Hepatic stellate cell (primary cell): Measurements from ENCODE around the gene MNX1.

Experiments used
- DNase-seq: peaks from one replicate; pipeline ENCODE4 v3.0.0; 2011; ENCODE audit warnings: low spot score

The MNX1 gene

DNA sequence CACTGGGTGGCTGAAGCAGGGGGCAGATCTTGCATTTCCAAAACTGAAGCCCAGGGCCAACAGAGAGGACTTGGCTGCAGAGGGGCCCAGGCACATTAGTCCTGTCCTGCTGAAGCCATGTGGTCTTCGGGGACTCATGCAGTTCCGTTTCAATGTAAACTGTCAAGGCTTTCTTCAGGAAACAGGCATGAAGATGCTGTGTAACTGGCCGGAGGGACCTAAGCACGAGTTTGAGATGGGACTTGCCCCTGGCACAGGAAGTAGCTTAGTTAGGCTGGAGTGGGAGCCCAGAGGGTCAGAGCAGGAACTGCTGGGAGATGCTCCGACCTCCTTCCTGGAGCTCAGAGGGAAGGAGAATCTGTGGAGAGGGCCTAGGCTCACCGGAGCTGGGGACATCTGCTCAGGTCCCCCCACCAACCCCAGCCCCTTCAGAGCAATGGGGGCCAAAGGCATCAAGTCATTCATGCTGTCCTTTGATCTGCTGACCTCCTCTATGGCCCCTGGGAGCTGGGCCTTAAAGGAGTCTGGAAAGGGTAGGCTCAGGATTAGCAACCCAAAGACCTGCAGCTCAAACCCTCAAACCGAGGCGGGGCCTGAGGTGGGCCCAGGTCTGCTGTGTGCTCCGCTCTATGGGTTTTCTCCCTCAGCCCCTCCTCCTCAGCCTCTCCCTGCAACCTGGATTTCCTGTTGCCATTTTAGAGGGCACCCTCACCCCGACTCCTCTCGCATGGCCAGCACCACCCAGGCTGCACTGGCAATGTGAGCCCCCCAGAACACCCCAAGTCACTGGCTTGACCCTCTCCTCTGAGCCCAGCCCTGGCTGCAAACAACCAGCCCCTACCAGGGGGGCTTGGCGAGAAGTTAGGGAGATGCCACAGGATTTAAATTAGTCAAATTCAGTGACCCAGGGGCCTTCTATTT, 4.4 kb upstream of the MNX1 start:
- DNase-seq: no peak

DNA sequence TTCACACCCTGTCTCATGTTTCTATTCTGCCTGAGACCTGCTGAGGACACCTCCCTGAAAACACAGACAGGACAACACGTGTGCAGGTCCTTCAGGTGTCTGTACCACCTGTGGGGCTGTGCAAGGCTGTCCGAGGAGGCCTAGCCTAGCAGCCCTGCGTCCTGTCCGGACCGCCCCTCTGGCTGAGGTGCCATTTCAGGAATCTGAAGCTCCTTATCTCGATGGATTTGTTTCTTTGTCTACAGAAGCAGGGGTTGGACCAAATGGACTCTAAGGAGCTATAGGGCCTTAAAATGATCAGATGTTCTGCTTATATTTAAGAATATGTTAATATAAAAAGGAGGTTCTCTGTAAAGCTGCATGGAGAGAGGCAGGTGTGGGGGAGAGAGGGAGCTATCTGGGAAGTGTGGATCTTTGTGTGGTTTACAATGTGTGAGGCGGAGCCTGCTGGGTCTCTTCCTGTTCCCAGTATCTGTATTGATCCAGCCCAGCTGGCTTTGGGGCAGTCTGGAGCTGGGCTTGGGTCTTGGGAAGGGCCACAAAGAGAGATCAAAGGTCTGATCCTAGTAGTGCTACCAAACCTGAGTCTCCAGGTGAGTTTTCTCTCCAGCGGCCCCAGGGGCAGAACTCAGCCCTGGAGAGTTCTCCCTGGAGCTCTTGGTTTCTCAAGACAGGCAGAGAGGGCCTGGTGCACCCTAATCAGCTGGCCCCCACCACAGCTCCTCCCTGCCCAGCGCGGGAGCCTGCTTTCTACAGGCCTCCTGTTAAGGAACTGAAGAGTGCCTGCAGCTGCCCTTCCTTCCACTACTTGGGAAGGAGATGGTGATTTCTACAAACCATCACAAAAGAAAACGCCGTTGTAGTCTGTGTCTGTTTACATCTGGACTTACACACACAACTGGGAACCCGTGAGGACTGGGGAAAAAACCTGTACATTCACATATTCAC, 3.4 kb upstream of the MNX1 start:
- no peak for DNase-seq

DNA sequence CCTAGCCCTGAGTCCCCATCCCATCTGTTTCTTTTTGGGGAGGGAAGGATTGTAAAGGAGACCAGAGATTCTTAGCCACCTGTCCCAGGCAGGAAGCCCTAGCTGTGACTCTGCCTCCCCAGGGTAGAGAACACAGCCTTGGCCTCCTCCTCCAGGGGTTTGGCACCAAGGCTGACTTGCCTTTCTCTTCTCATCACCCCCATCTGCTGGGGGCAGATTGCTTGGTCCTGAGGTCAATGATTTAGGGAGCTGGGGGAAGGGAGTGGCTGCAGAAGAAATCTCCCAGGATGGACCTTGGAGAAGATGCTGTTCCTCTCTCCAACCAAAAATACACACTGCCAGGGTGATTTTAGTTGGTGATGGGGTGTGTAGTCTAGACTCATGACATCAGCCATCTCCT, 2.6 kb upstream of the MNX1 start:
- no peak for DNase-seq

DNA sequence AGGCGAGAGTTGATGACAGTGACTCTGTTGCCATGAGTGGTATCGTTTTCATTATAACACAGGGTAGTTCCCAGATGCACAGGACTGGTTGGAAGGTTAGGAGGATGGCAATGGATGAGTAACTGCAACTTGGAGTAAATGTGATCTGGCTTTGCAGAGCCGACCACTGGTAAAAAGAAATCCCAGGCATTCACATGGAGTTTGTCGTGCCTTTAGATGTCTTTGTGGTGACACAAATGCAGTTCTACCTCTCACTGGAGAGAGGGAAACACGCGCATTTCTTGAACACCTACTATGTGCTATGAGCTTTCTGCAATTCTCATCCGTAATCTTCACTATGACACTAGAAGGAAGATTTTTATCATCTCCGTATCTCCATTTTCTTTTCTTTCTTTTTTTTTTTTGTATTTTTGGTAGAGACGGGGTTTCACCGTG, 1.7 kb upstream of the MNX1 start:
- no peak for DNase-seq

DNA sequence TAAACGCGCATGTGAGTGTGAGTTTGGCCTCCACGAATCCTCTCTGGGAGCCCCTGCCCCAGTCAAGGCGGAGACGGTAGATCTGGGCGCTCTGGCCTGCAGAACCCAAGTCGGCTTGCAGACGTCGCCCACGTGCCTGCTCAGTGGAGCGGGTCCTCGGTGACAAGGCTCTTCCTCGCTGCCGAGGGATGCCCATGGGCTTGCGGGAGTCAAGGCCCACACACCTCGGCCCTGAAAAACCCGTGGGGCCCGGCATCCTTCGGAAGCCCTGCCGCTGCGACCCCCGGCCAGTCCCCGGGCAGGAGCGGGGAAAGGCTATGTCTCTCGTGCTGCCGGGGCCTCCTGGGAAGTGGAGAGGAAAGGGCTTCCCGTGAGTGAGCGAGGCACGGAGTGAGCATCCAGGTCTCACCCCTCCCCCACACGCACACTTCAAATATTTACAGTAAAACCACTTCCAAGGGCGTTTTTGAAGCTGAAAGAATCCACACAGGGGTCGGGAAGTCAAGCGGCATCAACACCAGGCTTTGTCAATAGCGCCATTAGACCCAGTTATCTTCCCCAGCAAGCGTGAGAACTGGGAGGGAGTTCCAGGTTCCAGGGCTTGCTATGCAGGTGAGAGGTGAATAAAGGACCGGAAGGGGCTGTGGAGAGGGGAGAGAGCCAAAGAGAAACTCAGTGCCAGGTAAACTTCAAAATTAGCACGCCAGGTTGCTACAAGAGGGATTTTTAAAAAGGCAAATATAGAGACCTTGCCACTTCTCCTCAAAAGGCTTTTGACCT, 1.1 kb upstream of the MNX1 start:
- no peak for DNase-seq

DNA sequence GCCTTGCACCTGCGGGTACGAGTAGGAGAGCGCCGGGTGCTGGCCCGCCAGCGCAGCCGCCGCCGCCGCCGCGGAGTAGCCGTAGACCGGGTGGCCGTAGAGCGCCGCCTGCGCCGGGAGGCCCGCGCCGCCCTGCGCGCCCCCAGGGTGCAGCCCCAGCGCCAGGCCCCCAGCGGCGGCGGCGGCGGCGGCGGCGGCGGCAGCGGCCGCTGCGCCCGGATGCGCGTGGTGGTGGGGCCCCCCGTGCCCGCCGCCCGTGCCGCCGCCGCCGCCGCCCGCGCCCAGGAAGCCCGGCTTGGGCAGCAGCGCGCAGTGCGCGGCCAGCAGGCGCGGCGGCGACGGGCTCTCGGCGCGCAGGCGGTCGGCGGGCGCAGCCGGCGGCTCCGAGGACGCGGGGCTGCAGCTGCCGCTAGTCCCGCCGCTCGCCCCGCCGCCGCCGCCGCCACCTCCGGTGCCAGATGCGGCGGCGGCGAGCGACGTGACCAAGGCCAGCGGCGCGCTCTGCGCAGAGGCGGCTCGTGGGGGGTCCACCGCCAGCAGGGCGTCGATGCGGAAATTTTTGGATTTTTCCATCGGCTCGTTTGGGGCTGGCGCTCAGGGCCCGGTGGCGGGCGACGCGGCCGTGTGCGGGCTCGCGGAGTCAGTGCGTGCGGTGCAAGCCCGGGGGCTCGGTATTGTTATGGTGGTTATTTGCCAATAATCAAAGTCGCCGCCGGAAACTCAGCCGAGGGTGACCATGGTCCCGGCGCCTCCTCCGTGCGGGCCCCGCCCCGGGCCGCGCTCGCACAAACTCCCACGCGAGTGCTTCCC, 480 bp downstream of the MNX1 start:
- no peak for DNase-seq

DNA sequence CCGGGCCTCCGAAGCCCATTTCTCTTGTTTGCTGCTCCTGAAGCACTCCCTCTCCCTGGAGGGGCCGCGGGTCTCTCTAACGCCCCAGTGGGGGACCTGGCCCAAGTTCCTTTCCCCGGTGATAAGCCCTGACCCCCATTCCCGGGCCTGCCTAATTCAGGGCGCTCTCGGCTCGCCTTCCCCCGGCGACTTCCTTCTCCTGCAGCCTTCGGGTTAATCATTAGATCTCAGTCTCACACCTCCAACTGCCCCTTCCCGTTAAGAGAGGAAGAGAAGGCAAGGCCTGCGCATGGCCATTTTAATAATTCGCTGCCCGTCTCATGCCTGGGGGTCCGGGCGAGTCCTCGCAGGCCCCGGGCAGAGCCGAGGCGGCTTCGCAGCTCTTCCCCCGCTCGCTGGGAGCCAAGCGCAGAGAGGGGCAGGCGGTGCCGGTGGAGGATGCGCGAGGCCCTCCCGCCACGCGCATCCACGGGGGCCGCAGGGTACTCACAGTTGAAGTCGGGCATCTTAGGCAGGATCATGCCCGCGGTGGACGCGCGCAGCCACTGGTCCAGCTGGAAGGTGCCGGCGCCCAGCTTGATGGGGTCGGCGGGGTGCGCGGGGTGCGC, 1.2 kb downstream of the MNX1 start:
- no peak for DNase-seq

DNA sequence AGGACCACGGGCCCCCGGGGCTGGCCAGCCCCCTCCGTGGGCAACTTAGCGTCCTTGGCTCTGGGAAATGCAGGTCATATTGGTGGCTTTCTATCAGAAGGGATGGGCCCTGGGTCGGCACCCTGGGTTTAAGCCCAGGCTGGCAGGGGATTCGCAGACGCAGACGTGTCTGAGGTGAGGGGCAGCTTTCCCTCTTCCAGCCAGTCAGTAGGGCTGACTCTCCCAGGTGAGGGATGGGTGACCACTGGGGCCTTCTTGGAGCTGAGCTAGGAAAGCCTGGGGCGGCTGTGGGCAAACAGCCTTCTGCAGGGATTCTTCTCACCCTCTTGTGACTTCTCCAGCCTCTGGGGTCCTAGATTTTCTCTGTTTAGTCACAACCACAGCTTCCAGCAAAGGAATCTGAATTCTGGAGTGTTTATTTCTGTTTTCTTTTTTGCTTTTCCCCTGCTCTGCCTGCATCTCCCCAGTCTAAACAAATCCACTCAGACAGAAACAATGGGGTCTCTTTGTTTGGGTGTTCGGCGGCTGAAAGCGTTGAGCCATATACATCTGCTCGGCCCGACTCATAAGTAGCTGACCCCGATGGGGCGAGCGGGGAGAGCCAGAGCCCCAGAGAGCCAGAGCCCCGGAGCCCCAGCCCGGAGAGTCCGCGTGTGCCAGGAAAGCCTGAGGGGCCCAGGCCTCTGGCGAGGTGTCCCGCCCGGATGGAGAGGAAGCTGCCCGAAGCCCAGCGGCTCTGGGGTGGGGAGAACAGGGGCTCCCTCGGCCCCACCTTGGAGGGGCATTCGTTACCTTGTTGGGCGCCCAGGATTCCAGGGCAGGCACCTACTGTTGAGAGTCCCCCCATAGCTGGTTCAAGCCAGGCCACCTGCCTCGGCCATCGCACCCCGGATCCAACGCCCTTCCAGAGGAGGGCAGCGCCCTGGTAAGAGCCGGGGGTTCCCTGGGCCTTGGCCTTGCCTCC, 2.0 kb downstream of the MNX1 start:
- no peak for DNase-seq

DNA sequence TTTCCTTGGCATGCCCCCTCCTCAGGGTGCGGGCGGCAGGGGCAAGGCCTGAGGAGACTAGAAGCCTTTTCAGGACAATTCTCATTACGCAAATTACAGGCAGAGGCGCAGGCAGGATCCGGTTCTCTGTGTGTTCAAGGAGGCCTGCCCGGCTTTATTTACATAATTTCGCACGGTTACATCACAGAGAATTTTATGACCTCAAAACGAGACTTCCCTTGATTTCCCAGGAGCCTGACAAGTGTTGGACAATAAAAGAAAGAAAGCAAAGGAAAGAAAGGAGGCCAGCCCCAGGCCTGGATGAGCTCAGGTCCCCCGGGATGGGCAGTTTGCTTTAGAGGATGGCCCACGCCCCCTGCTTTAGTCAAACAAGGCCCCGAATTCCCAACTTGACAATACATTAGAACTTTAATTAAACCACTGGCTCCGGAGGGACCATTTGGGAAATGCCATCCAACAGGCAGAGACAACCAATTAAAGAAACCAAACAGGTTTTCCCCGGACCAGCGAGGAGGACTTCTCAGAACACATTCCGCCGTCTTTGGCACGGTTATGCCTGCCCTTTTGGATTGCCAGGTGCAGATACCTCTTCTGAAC, 2.9 kb downstream of the MNX1 start:
- no peak for DNase-seq

DNA sequence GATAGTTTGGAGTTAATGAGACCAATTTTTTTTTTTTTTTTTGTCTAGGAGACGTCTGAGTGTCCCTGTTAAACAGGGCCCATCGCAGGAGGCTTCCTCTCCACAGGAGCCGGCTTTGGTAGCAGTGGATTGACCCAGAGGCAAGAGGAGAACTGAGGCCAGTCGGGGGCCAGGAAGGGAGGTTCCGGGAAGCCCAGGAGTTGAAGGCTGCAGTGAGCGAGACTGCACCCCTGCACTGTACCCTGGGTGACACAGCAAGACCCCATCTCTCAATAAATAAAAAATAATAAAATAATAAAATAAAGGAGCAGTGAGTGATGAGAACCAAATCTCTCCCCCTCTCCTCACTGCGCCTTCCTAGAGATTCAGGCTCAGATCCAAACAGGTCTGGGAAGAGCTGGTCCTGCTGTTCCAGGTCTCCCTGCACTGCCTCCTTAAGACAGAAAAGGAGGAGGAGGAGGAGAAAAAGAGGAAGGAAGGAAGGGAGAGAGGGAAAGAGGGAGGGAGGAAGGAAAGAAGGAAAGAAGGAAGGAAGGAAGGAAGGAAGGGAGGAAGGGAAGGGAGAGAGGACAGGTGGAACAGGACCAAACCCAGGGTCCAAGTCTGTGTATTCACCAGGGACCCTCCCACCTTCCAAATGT, 3.5 kb downstream of the MNX1 start:
- DNase-seq: no peak

DNA sequence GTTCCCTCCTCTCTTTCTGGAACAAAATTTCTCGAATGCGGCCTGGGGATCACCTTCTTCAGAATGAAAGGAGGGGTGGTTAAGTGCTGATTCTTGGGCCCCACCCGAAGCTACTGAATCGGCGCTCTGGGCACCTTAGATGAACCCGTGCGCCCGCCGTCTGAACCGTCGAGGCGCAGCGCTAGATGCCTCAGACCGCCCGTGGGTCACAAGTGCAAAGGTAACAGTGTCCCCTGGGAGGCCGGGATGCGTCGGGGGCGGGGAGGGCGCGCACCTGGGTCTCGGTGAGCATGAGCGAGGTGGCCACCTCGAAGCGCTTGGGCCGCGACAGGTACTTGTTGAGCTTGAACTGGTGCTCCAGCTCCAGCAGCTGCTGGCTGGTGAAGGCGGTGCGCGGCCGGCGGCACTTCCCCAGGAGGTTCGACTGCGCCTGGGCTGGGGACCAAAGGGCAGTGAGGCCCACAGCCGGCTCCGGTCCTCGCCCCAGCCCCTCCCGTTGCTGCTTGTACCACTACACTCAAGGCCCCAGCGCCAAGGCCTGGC, 4.2 kb downstream of the MNX1 start:
- no peak for DNase-seq

DNA sequence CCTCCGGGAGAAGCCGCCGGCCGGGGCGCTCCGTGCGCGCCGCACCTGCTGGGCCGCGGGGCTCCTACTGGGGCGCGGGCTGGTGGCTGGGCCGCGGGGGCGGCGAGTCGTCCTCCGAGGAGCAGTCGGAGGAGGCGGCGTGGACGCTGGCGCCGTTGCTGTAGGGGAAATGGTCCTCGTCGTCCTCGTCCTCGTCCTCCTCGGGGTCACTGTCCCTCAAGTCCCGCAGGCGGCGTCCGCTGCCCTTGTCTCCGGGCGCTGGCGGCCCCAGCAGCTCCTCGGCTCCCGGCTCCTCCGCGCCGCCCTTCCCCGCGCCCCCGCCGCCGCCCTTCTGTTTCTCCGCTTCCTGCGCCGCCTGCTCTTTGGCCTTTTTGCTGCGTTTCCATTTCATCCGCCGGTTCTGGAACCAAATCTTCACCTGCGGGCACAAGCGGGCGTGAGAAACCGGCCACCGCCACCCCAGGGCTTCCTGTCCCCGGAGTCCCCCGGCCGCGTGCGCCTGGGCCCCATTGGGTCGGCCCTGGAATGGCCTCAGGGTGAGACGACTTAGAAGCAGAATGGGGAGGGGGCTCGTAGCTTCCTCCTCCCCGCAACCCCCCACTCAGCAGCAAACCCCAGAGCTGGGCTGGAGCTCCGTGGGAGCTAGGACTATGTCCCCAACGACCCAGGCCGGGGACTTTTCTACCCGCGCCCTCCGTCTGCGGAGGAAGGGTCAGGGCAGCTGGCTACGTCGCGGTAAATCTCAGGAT, 4.8 kb downstream of the MNX1 start:
- no peak for DNase-seq

DNA sequence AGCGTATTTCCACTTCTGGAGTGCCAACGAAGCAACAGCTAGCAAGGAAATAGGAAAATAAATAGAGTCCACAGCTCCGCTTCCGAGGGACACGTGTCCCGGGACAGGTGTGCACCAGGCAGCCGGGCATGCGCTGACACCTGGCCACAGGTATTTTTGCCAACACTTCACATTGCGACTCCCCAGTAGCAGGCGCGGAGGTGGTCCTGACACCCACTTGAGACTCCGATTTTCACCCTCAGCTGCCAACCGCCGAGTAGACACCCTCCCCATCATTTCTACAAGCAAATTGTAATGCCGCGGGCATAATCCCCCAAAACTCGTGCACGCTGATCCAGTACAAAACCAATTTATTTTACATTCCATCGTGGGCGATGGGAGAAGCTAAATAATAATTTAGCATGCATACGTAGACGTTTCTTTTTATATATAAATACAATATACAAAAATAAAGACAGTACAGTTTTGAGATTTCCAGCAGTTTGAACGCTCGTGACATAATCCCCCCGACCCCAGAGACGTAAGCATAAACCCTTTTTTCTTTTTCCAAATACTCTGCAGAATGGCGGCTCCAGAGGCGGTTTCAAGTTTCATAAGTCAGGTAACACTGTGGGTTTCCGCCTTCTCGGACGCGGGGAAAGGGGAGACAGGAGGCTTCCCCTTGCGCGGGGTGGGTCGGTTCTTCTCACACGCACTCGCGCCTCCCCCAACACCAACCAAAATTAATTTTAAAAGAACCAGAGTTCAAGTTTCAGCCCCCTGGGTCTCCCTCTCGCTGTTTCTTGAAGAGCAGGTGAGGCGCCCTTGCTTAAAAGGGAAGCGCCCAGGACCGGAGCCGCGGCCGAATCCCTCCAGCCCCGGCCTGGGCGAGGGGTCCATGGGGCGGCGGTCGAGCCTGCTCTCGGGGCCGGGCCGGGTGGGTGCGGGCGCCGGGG, 5.7 kb downstream of the MNX1 start:
- no peak for DNase-seq

DNA sequence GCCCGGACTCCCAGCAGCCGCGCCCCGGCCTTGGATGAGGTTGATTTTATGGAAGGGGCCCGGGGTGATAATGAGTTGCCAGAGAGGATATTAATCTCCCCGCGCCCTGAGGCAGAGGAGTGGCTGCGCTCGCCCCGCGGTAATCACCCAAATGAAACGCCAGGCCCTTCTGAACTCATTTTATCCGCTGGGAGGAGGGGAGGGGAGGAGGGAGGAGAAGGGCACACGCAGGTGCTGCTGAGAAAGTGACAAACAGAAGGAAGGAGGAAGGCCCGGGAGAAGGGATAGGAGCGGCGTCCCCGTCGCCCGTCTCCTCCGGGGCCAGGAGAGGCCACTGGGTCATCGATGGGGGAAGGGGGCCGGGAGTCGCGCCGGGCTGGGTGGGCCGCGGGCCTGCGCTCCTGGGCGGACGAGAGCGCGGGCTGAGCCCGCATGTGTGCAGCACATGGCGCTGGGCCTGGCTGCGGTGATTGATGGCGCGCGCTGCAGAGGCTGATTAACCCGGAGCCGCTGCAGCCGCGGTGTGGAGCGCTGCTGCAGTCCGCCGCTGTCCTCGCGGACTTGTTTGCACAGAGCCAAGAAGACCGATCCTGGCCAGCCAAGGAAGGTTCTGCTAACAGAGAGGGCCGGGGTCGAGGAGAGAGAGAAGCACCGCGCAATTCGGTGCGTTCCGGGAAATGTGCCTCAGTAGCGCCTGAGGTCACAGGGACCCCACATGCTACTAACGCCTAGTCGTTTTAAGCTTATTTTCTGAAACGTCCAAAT, 6.5 kb downstream of the MNX1 start:
- DNase-seq: no peak

DNA sequence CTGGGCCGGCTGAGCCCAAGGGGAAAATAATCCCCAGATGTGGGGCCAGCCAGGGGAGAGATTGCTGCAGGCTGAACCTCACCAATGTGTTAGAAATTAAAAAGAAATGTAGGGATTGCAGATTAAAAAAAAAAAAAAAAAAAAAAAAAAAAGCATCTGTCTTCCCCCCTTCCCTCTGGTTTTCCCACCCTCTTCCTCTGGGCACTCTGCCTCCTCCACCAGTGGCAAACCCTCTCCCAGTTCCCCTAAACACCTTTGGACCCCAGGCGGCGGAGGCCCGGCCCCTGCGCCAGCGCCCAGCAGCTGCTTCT, 7.1 kb downstream of the MNX1 start:
- no peak for DNase-seq

DNA sequence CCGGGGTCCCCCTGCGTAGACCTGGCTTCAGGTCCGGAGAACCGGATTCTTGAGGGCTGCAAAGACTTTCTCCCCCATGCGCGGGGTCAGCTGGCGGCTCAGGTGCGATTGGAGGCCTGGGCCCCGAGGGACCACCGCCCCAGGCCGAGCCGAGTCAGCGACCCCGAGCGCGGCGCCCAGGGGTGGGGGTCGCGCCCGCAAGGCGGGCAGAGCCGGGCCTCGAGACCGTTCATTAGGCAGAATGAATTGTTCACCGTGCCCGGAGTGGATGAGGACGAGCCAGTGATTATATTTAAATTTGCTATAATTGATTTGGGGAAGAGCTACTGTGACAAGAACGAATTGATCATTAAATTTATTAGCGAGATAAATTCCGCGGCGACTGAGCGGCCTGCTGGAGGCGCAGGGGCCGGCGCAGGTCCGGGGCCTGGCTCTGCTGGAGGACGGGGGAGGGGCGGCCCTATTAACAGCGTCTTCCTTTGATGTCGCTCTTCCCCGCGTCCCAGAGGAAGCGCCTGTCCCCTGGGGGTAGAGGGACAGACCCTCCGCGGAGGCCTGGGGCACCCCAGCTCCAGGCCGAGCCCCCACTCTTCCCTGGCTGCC, 7.5 kb downstream of the MNX1 start:
- DNase-seq: no peak
